C4-2B (cell line): Measurements from ENCODE around the gene GALNT7.

ENCODE experiments used
- CTCF ChIP-seq: fragments of 450-650 bp; conservative IDR thresholded peaks from 2 replicates; pipeline ENCODE4 v1.5.1; 2017; ENCODE audit warnings: mild to moderate bottlenecking
- ZFX ChIP-seq: fragments of 450-650 bp; IDR thresholded peaks from 2 replicates; pipeline ENCODE4 v1.6.1; 2017

DNA sequence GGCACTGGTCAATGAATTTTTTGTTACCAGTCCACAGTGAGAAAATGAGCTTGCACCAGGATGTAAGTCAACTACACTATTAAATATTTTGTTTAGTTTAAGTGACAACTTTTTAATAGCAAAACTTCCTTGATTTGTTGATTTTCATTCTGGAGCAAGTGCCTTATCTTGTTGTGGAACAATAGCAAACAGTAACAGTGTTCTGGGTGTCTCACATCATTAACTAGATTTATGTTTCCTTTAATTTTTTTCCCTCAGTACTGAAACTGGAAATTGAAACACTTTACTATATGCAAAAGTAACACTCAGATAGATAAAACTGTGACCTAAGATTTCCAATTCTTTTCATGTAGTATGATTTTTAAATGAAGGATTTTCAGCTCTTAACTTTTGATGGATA is 80.1 kb downstream of the GALNT7 start:
- TF ChIP-seq CTCF (no peak), ZFX (no peak)
